ENCODE data around the gene ZFHX3. TPM values are rescaled to one million over a fixed set of nuclear protein-coding genes. Genes with fewer than 3 reads are reported as not detected.

The ZFHX3 gene
- total and polyA plus RNA-seq, 2 of the 8 experiments (the other 6 are each of a cell fraction or from before 2014, with no cell fraction given) = 0.08 to 0.99 TPM

DNA sequence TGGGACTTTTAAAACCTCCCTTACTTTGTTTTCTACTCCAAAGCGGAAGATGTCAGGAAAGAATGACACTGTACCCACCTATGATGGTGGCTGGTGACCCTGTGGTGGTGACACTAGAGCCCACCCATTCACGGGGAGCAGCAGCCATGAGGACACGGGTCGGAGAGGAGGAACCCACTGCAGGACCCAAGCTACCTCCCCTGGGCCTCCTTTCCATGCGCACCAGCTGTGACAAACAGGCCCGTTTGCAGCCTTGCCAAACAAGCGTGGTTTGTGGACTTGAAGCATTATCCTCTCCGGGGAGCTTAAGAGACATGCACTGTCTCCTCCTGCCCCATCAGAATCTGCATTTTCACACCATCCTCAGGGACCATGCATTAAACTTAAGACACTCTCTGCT lies 85.6 kb downstream of the ZFHX3 start (continued):
- no peak for TF ChIP-seq TEAD4 (IDR thresholded peaks at IDR 0.05; ENCODE audit: low read depth, low read length)
- TF ChIP-seq, protein P1, sequence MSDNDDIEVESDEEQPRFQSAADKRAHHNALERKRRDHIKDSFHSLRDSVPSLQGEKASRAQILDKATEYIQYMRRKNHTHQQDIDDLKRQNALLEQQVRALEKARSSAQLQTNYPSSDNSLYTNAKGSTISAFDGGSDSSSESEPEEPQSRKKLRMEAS (IDR thresholded peaks at IDR 0.05) = no peak
- TF ChIP-seq CTBP2 (IDR thresholded peaks at IDR 0.05; ENCODE audit: borderline replicate concordance, insufficient read depth, insufficient read length, low read length) = no peak
- no peak for TF ChIP-seq GABPA (IDR thresholded peaks at IDR 0.05; ENCODE audit: borderline replicate concordance, insufficient read depth, low read length)
